Ectodermal cell (in vitro differentiated cells): Measurements from ENCODE around the gene OR4F6.
"Not testable (repeated sequence)": the region's sequence is repeated elsewhere in the genome, so short reads cannot be mapped to it uniquely, and the experiment has no call there.

Source experiments
- H3K27ac ChIP-seq: 2 replicates; pipeline ENCODE4 v1.7.0; 2013; ENCODE audit warnings: mild to moderate bottlenecking, low read depth, low read length; ENCODE audit not compliant: insufficient read depth, poor library complexity, severe bottlenecking
- H3K27me3 ChIP-seq: 2 replicates; pipeline ENCODE4 v1.7.0; 2013; ENCODE audit warnings: mild to moderate bottlenecking, low read length; ENCODE audit not compliant: insufficient read depth, control insufficient read depth, poor library complexity, severe bottlenecking
- H3K36me3 ChIP-seq: one replicate; pipeline ENCODE4 v1.7.0; 2013; ENCODE audit warnings: low read length; ENCODE audit not compliant: control insufficient read depth, insufficient read depth
- H3K4me1 ChIP-seq: one replicate; pipeline ENCODE4 v1.7.0; 2013; ENCODE audit warnings: low read length; ENCODE audit not compliant: control insufficient read depth, insufficient read depth
- H3K4me3 ChIP-seq: 2 replicates; pipeline ENCODE4 v1.7.0; 2013; ENCODE audit warnings: low read depth, low read length, control low read depth; ENCODE audit not compliant: insufficient read depth
- H3K9me3 ChIP-seq: 2 replicates; pipeline ENCODE4 v1.7.0; 2013; ENCODE audit warnings: mild to moderate bottlenecking, low read length, moderate library complexity; ENCODE audit not compliant: control insufficient read depth
- WGBS, 2 experiments: methylation state at CpG; one replicate each; pipeline ENCODE4 v1.1.7; 2013; ENCODE audit warnings: missing lambda C conversion rate in 2 of 2; 5-methylcytosine and 5-hydroxymethylcytosine counted together

The OR4F6 gene

GRCh38 chr15:101781928-101782327, 21.4 kb upstream of the OR4F6 start:
- H3K4me3 ChIP-seq, result no peak overlapping the region
- H3K9me3 ChIP-seq, result no peaks in the 10 kb centered on the region
- H3K4me1 ChIP-seq, result no peaks in the 10 kb centered on the region
- H3K27me3 ChIP-seq, result no peaks in the 10 kb centered on the region
- H3K27ac ChIP-seq, result no peak overlapping the region
- no peaks in the 10 kb centered on the region for H3K36me3 ChIP-seq
- WGBS, 2 experiments, result 80 to 89% methylated on average over 9 of the region's 9 CpGs

- Histone ChIP-seq H3K36me3 (no peaks in the 10 kb centered on the region), H3K4me3 (no peak overlapping the region), H3K27me3 (no peaks in the 10 kb centered on the region), H3K9me3 (no peaks in the 10 kb centered on the region), H3K27ac (no peak overlapping the region), H3K4me1 (no peaks in the 10 kb centered on the region)
- WGBS, 2 experiments, result 36 to 67% methylated on average over 1 to 2 of the region's 2 CpGs
These were observed 18.7 kb upstream of the OR4F6 start for GRCh38 chr15:101784644-101785043.

- not testable (repeated sequence) for H3K36me3 ChIP-seq, H3K4me1 ChIP-seq, H3K4me3 ChIP-seq, H3K9me3 ChIP-seq, H3K27me3 ChIP-seq, H3K27ac ChIP-seq
- 78 to 89% methylated on average over 1 to 2 of the region's 2 CpGs for WGBS, 2 experiments
These were observed 16.9 kb upstream of the OR4F6 start for GRCh38 chr15:101786422-101786821.

- not testable (repeated sequence) for H3K4me3 ChIP-seq, H3K27ac ChIP-seq, H3K9me3 ChIP-seq, H3K27me3 ChIP-seq, H3K36me3 ChIP-seq, H3K4me1 ChIP-seq
- 91 to 93% methylated on average over 2 of the region's 2 CpGs for WGBS, 2 experiments
These were observed 15.3 kb upstream of the OR4F6 start for GRCh38 chr15:101788001-101788400.

GRCh38 chr15:101788503-101789269, 14.6 kb upstream of the OR4F6 start:
- H3K9me3 ChIP-seq, H3K4me1 ChIP-seq, H3K4me3 ChIP-seq, H3K27ac ChIP-seq, H3K36me3 ChIP-seq, H3K27me3 ChIP-seq: not testable (repeated sequence)
- 100% methylated on average over 1 of the region's 5 CpGs; no CpG with 5 or more reads in 1 of the 2 experiments for whole genome bisulfite sequencing, 2 experiments

- not testable (repeated sequence) for H3K9me3 ChIP-seq, H3K27ac ChIP-seq, H3K4me1 ChIP-seq, H3K36me3 ChIP-seq, H3K4me3 ChIP-seq, H3K27me3 ChIP-seq
- no CpG with 5 or more reads among the region's 4 CpGs for WGBS, 2 experiments
These were observed 12.6 kb upstream of the OR4F6 start for GRCh38 chr15:101790748-101791147.

GRCh38 chr15:101793981-101794380, 9.3 kb upstream of the OR4F6 start:
- H3K4me1 ChIP-seq, H3K36me3 ChIP-seq, H3K4me3 ChIP-seq, H3K27me3 ChIP-seq, H3K27ac ChIP-seq, H3K9me3 ChIP-seq: not testable (repeated sequence)
- 84 to 87% methylated on average over 7 of the region's 7 CpGs for WGBS, 2 experiments

GRCh38 chr15:101795455-101795854, 7.9 kb upstream of the OR4F6 start:
- Histone ChIP-seq H3K27ac (no peak overlapping the region), H3K36me3 (no peaks in the 10 kb centered on the region), H3K4me1 (no peaks in the 10 kb centered on the region), H3K9me3 (no peaks in the 10 kb centered on the region), H3K4me3 (no peak overlapping the region), H3K27me3 (no peaks in the 10 kb centered on the region)
- 89 to 100% methylated on average over 1 of the region's 1 CpG for WGBS, 2 experiments

GRCh38 chr15:101799665-101800064, 3.6 kb upstream of the OR4F6 start:
- no peaks in the 10 kb centered on the region for H3K9me3 ChIP-seq
- WGBS, 2 experiments, result 59 to 88% methylated on average over 1 of the region's 1 CpG
- no peak overlapping the region for H3K27ac ChIP-seq
- H3K27me3 ChIP-seq, result no peaks in the 10 kb centered on the region
- H3K4me3 ChIP-seq, result no peak overlapping the region
- H3K36me3 ChIP-seq, result no peaks in the 10 kb centered on the region
- H3K4me1 ChIP-seq, result no peaks in the 10 kb centered on the region

GRCh38 chr15:101801048-101801447, 2.3 kb upstream of the OR4F6 start:
- Histone ChIP-seq H3K4me1 (no peaks in the 10 kb centered on the region), H3K27me3 (no peaks in the 10 kb centered on the region), H3K9me3 (no peaks in the 10 kb centered on the region), H3K27ac (no peak overlapping the region), H3K4me3 (no peak overlapping the region), H3K36me3 (no peaks in the 10 kb centered on the region)
- 83 to 100% methylated on average over 1 of the region's 1 CpG for WGBS, 2 experiments

GRCh38 chr15:101803676-101804075, 367 bp downstream of the OR4F6 start:
- WGBS, 2 experiments, result 90 to 91% methylated on average over 5 of the region's 5 CpGs
- Histone ChIP-seq H3K4me3 (no peak overlapping the region), H3K9me3 (no peaks in the 10 kb centered on the region), H3K27ac (no peak overlapping the region), H3K4me1 (no peaks in the 10 kb centered on the region), H3K27me3 (peaks cover 4% of the 10 kb centered on the region), H3K36me3 (no peaks in the 10 kb centered on the region)
